22Rv1 (cell line): ENCODE results near the gene ZNF680.

Experiments
- ZFX ChIP-seq: fragments of 450-650 bp; IDR thresholded peaks from 2 replicates; pipeline ENCODE4 v1.6.1; 2017; ENCODE audit warnings: antibody characterized with exemption, borderline replicate concordance
- TF ChIP-seq, protein P1 (sequence below): fragments of 450-650 bp; IDR thresholded peaks from 2 replicates; pipeline ENCODE4 v1.5.1; 2017; ENCODE audit warnings: mild to moderate bottlenecking

DNA sequence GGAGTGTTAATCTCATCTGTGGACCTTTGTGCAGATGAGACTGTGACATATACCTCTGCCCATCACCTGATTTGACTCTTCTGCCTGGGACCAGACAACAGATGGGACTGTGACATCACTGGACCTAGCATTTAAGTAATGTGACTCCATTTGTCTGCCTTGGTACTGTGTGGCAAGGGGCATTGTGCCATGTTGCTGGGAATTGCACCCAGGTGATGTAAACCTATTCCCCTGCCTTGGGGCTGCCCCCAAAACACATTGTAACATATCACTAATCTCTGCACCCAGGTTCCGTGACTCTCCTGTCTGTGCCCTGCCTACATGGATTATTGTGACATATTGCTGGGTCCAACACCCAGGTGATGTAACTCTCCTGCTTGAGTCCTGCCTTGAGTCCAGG is 40.4 kb upstream of the ZNF680 start:
- TF ChIP-seq, protein P1, sequence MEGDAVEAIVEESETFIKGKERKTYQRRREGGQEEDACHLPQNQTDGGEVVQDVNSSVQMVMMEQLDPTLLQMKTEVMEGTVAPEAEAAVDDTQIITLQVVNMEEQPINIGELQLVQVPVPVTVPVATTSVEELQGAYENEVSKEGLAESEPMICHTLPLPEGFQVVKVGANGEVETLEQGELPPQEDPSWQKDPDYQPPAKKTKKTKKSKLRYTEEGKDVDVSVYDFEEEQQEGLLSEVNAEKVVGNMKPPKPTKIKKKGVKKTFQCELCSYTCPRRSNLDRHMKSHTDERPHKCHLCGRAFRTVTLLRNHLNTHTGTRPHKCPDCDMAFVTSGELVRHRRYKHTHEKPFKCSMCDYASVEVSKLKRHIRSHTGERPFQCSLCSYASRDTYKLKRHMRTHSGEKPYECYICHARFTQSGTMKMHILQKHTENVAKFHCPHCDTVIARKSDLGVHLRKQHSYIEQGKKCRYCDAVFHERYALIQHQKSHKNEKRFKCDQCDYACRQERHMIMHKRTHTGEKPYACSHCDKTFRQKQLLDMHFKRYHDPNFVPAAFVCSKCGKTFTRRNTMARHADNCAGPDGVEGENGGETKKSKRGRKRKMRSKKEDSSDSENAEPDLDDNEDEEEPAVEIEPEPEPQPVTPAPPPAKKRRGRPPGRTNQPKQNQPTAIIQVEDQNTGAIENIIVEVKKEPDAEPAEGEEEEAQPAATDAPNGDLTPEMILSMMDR = no peak
- no peak for TF ChIP-seq ZFX
